Naive thymus-derived CD4-positive, alpha-beta T cell (primary cell): ENCODE measurements around the gene STUB1. TPM values are rescaled to one million over a fixed set of nuclear protein-coding genes. Genes with fewer than 3 reads are reported as not detected.

Experiments used
- ATAC-seq: fragments of 150-1000 bp; cut with Tn5 transposase; 2 replicates; pipeline ENCODE4 v1.10.0; 2021; ENCODE audit warnings: mild to moderate bottlenecking, moderate library complexity
- CTCF ChIA-PET: fragments of 350-600 bp; sonication (Branson Sonifier 250); formaldehyde crosslinking; loops from one replicate; lab custom pipeline; 2021; ENCODE audit warnings: antibody characterized with exemption; lab: Charles Lee
- POLR2A ChIA-PET: fragments of 350-600 bp; sonication (Branson Sonifier 250); formaldehyde crosslinking; loops from one replicate; lab custom pipeline; 2021; ENCODE audit warnings: antibody characterized with exemption, inconsistent platforms; lab: Charles Lee
- DNase-seq, 9 donors: peaks; one replicate each; pipeline versions ENCODE4 v3.0.0 to v3.0.0-alpha.2; 2020 to 2022; ENCODE audit warnings: mixed read lengths in 1 of 9
- H3K27ac ChIP-seq: one replicate; pipeline ENCODE4 v1.7.0; 2013; ENCODE audit warnings: mild to moderate bottlenecking, low read depth, low read length, moderate library complexity
- H3K27me3 ChIP-seq, 2 donors: one replicate each; pipeline ENCODE4 v1.7.0; 2013; ENCODE audit warnings: low read length in 2 of 2, mild to moderate bottlenecking in 2 of 2, moderate library complexity in 2 of 2; ENCODE audit not compliant: control insufficient read depth in 2 of 2, insufficient read depth in 2 of 2
- H3K36me3 ChIP-seq, 3 experiments: 1 replicate in 2 of 3; 2 replicates in 1 of 3; pipeline ENCODE4 v1.7.0; 2013; ENCODE audit warnings: low read length in 3 of 3, mild to moderate bottlenecking in 3 of 3, moderate library complexity in 1 of 3; ENCODE audit not compliant: insufficient read depth in 3 of 3, control insufficient read depth in 2 of 3
- H3K4me1 ChIP-seq, 2 donors: one replicate each; pipeline ENCODE4 v1.7.0; 2013; ENCODE audit warnings: low read length in 2 of 2, mild to moderate bottlenecking in 2 of 2, moderate library complexity in 1 of 2; ENCODE audit not compliant: control insufficient read depth in 2 of 2, insufficient read depth in 2 of 2
- H3K4me3 ChIP-seq: 2 replicates; pipeline ENCODE4 v1.7.0; 2013; ENCODE audit warnings: mild to moderate bottlenecking, low read length
- H3K9me3 ChIP-seq, 3 experiments: 1 replicate in 2 of 3; 2 replicates in 1 of 3; pipeline ENCODE4 v1.7.0; 2013; ENCODE audit warnings: low read length in 3 of 3; ENCODE audit not compliant: control insufficient read depth in 2 of 3
- H3K27ac Mint-ChIP-seq, 9 donors: one replicate each; pipeline ENCODE4 v1.8.0; 2020 to 2022; ENCODE audit warnings: mixed read lengths in 9 of 9, mild to moderate bottlenecking in 8 of 9, moderate library complexity in 5 of 9, inconsistent platforms in 2 of 9
- H3K27me3 Mint-ChIP-seq, 5 donors: one replicate each; pipeline ENCODE4 v1.8.0; 2021 to 2022; ENCODE audit warnings: mixed read lengths in 5 of 5, mild to moderate bottlenecking in 1 of 5
- H3K36me3 Mint-ChIP-seq, 5 donors: one replicate each; pipeline ENCODE4 v1.8.0; 2020 to 2022; ENCODE audit warnings: mixed read lengths in 5 of 5, mild to moderate bottlenecking in 3 of 5, inconsistent platforms in 1 of 5
- H3K4me1 Mint-ChIP-seq, 7 donors: one replicate each; pipeline ENCODE4 v1.8.0; 2020 to 2022; ENCODE audit warnings: mixed read lengths in 7 of 7, mild to moderate bottlenecking in 3 of 7, inconsistent platforms in 1 of 7
- H3K4me3 Mint-ChIP-seq, 10 donors: one replicate each; pipeline ENCODE4 v1.8.0; 2020 to 2022; ENCODE audit warnings: mild to moderate bottlenecking in 10 of 10, mixed read lengths in 10 of 10, moderate library complexity in 6 of 10, inconsistent platforms in 2 of 10
- H3K9me3 Mint-ChIP-seq, 11 donors: one replicate each; pipeline ENCODE4 v1.8.0; 2020 to 2022; ENCODE audit warnings: mixed read lengths in 11 of 11, mild to moderate bottlenecking in 4 of 11, inconsistent platforms in 1 of 11, moderate library complexity in 1 of 11
- intact Hi-C, 2 donors: fragments of 100-400 bp; cut with micrococcal nuclease; formaldehyde crosslinking; loops; one replicate each; pipeline ENCODE4 v1.15.1; 2023
- polyA plus RNA-seq, 2 donors: library from polyadenylated mRNA; unstranded; fragments of 300-500 nt; fragmentation: Illumina TruSeq; gene quantifications; one replicate each; pipeline ENCODE4 v1.2.3, GENCODE V29; 2021
- total RNA-seq, 6 experiments: library from RNA in 5 of 6; stranded (reverse) in 5 of 6; gene quantifications; 1 replicate in 5 of 6; 2 replicates in 1 of 6; pipeline ENCODE4 v1.2.3 and lab custom pipeline; 2021 to 2026

STUB1 gene
- total and polyA plus RNA-seq, 7 experiments from 2014 or later = 68.6 to 159 (median 90.6) TPM

GRCh38 chr16:669666-670065 is 10.5 kb upstream of the STUB1 start:
- POLR2A ChIA-PET = interaction anchor here (0.6 to 5.3 kb wide), 5 partner anchors 9 to 53 kb away, joined by 3 to 33 read pairs (median 5); partner anchors contain the start of genes WDR24 and WDR90
- Histone ChIP-seq H3K9me3 (no peaks in the 10 kb centered on the region), H3K4me1 (peaks cover 9 to 12% of the 10 kb centered on the region in 2 donors), H3K27me3 (no peaks in the 10 kb centered on the region), H3K36me3 (peaks cover 0 to 56% (median 3%) of the 10 kb centered on the region in 3 experiments), H3K27ac (peak overlapping the region; percentile 3), H3K4me3 (no peak overlapping the region)
- H3K36me3 Mint-ChIP-seq = peaks cover 0 to 10% (median 3%) of the 10 kb centered on the region in 5 donors
- peak overlapping the region in 2 of 9 donors; percentile 8 to 43 for H3K27ac Mint-ChIP-seq
- H3K4me3 Mint-ChIP-seq = peak overlapping the region in 9 of 10 donors; percentile 13 to 83 (median 58)
- intact Hi-C loops = loop anchor here in 1 of 2 donors (2.0 kb wide), 1 partner anchor 15 kb away; the partner anchor contains the start of gene JMJD8
- peaks cover 0 to 10% (median 6%) of the 10 kb centered on the region in 7 donors for H3K4me1 Mint-ChIP-seq
- CTCF ChIA-PET = no interaction called here
- no peaks in the 10 kb centered on the region for H3K9me3 Mint-ChIP-seq
- ATAC-seq = no peak
- peaks cover 0 to under 1% (median 0%) of the 10 kb centered on the region in 5 donors for H3K27me3 Mint-ChIP-seq
- no peak for DNase-seq

- POLR2A ChIA-PET = interaction anchor here (1.0 to 5.3 kb wide), 2 partner anchors 16 to 18 kb away, joined by 3 to 33 read pairs; partner anchors contain the start of gene WDR24
- Histone ChIP-seq H3K4me3 (no peak overlapping the region), H3K27ac (no peak overlapping the region), H3K4me1 (peaks cover 9 to 12% of the 10 kb centered on the region in 2 donors), H3K36me3 (peaks cover 0 to 56% (median 3%) of the 10 kb centered on the region in 3 experiments), H3K9me3 (no peaks in the 10 kb centered on the region), H3K27me3 (no peaks in the 10 kb centered on the region)
- intact Hi-C loops = no loop called here
- H3K4me1 Mint-ChIP-seq = peaks cover 0 to 12% (median 9%) of the 10 kb centered on the region in 7 donors
- ATAC-seq (no peak), DNase-seq (no peak)
- H3K36me3 Mint-ChIP-seq = peaks cover 0 to 10% (median 3%) of the 10 kb centered on the region in 5 donors
- no peak overlapping the region for H3K27ac Mint-ChIP-seq
- CTCF ChIA-PET = no interaction called here
- peak overlapping the region in 8 of 10 donors; percentile 13 to 81 (median 24) for H3K4me3 Mint-ChIP-seq
- H3K9me3 Mint-ChIP-seq = no peaks in the 10 kb centered on the region
- H3K27me3 Mint-ChIP-seq = peaks cover 0 to 7% (median 0%) of the 10 kb centered on the region in 5 donors
Measured at GRCh38 chr16:670485-671352, 9.5 kb upstream of the STUB1 start.

- DNase-seq = no peak
- ChIA-PET POLR2A (interaction anchor here (1.0 to 5.3 kb wide), 2 partner anchors 15 to 18 kb away, joined by 3 to 33 read pairs; partner anchors contain the start of gene WDR24), CTCF (no interaction called here)
- Histone ChIP-seq H3K36me3 (peaks cover 0 to 56% (median 3%) of the 10 kb centered on the region in 3 experiments), H3K9me3 (no peaks in the 10 kb centered on the region), H3K27ac (no peak overlapping the region), H3K27me3 (no peaks in the 10 kb centered on the region), H3K4me3 (no peak overlapping the region), H3K4me1 (peaks cover 9 to 11% of the 10 kb centered on the region in 2 donors)
- H3K36me3 Mint-ChIP-seq = peaks cover 0 to 10% (median 3%) of the 10 kb centered on the region in 5 donors
- H3K27me3 Mint-ChIP-seq = peaks cover 0 to 7% (median 0%) of the 10 kb centered on the region in 5 donors
- peak overlapping the region in 2 of 10 donors; percentile 8 to 37 for H3K4me3 Mint-ChIP-seq
- H3K9me3 Mint-ChIP-seq = no peaks in the 10 kb centered on the region
- intact Hi-C loops = no loop called here
- no peak overlapping the region for H3K27ac Mint-ChIP-seq
- peaks cover 0 to 12% (median 9%) of the 10 kb centered on the region in 7 donors for H3K4me1 Mint-ChIP-seq
- ATAC-seq = no peak
Measured at GRCh38 chr16:671353-672131, 8.7 kb upstream of the STUB1 start.

GRCh38 chr16:672371-672770 is 7.8 kb upstream of the STUB1 start:
- no peaks in the 10 kb centered on the region for H3K9me3 ChIP-seq
- no peak overlapping the region for H3K27ac ChIP-seq
- H3K4me1 ChIP-seq = peaks cover 3 to 4% of the 10 kb centered on the region in 2 donors
- CTCF ChIA-PET = no interaction called here
- no peak overlapping the region for H3K4me3 ChIP-seq
- ATAC-seq (no peak), DNase-seq (no peak)
- no peaks in the 10 kb centered on the region for H3K9me3 Mint-ChIP-seq
- peaks cover 0 to 56% (median 3%) of the 10 kb centered on the region in 3 experiments for H3K36me3 ChIP-seq
- H3K4me1 Mint-ChIP-seq = peaks cover 0 to 15% (median 9%) of the 10 kb centered on the region in 7 donors
- H3K36me3 Mint-ChIP-seq = peaks cover 0 to 10% (median 3%) of the 10 kb centered on the region in 5 donors
- H3K4me3 Mint-ChIP-seq = no peak overlapping the region
- no peaks in the 10 kb centered on the region for H3K27me3 ChIP-seq
- H3K27ac Mint-ChIP-seq = no peak overlapping the region
- intact Hi-C loops = no loop called here
- POLR2A ChIA-PET = interaction anchor here (0.9 to 5.3 kb wide), 2 partner anchors 17 to 23 kb away, joined by 3 to 33 read pairs; partner anchors contain the start of gene WDR24
- H3K27me3 Mint-ChIP-seq = peaks cover 0 to 7% (median 0%) of the 10 kb centered on the region in 5 donors

- no peaks in the 10 kb centered on the region for H3K27me3 ChIP-seq
- H3K9me3 ChIP-seq = no peaks in the 10 kb centered on the region
- ChIA-PET CTCF (no interaction called here), POLR2A (interaction anchor here (0.9 to 1.0 kb wide), 2 partner anchors 17 to 22 kb away, joined by 3 to 4 read pairs; partner anchors contain the start of gene WDR24)
- H3K4me1 Mint-ChIP-seq = peaks cover 0 to 11% (median 5%) of the 10 kb centered on the region in 7 donors
- peaks cover 0 to 10% (median 3%) of the 10 kb centered on the region in 5 donors for H3K36me3 Mint-ChIP-seq
- DNase-seq (no peak), ATAC-seq (no peak)
- H3K4me1 ChIP-seq = no peaks in the 10 kb centered on the region
- no peaks in the 10 kb centered on the region for H3K9me3 Mint-ChIP-seq
- H3K4me3 Mint-ChIP-seq = no peak overlapping the region
- no peak overlapping the region for H3K4me3 ChIP-seq
- H3K27ac ChIP-seq = no peak overlapping the region
- H3K27ac Mint-ChIP-seq = no peak overlapping the region
- intact Hi-C loops = no loop called here
- peaks cover 0 to 56% (median 3%) of the 10 kb centered on the region in 3 experiments for H3K36me3 ChIP-seq
- peaks cover 0 to 7% (median 0%) of the 10 kb centered on the region in 5 donors for H3K27me3 Mint-ChIP-seq
Measured at GRCh38 chr16:672851-673250, 7.4 kb upstream of the STUB1 start.
